Activated CD4-positive, CD25-positive, alpha-beta regulatory T cell treated with anti-CD3 and anti-CD28 coated beads, Interleukin-2, amount 50 U/mL, for 16 hours (primary cell): ENCODE measurements around the gene ARAP2.

ENCODE experiments used
- DNase-seq: peaks from one replicate; pipeline ENCODE4 v3.0.0-alpha.2; 2020; ENCODE audit warnings: low read depth, low spot score

Gene ARAP2

DNA sequence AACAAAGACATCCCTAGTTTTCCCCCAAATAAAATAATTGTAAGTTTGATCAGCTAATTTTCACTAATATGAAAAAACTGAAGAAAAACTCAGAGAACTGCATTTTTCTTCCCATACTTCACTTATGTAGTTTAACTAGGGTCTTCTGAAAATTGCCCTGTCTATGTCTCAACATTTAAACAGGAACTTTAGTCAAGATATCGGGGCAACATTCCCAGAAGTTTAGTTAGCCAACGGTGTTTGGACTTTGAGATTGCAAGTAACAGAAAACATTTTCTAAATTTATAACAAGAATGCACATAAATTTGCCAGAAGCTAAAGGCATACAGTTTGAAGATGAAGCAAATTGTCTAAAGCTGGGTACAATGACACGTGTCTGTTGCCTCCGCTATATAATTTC lies 201.1 kb downstream of the ARAP2 start:
- DNase-seq, result no peak

DNA sequence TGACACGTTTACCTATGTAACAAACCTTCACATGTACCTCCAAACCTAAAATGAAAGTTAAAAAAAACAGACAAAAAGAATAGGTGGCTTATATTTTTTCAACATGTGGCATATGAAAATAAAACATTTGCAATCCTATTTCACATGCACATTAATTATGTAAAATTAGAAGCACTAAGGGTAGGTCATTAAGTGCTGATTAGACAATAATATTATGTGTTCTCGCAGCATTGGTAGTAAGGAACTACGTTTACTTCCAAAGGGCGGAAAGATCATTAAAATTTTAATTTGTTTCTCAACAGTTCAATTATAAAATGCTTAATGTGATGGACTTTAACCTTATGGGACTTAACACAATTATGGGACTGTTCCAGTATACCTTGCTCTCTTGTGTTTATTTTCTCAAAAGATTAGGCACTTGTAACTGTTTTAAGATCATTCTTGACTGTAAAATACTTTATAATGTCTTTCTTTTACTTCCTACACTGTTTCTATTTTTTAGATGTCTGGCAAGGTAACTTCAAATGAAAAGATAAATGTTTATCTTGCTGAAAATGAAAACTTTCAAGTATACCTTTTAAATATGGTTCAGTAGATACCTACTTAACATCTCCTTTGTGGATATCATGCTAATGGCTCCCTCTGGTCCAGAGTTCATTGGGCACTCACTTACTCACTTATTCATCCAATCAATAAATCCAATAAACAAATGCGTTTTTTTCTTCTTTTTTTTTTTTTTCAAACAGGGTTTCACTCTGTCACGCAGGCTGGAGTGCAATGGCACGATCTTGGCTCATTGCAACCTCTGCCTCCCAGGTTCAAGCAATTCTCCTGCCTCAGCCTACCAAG lies 202.0 kb downstream of the ARAP2 start:
- no peak for DNase-seq

DNA sequence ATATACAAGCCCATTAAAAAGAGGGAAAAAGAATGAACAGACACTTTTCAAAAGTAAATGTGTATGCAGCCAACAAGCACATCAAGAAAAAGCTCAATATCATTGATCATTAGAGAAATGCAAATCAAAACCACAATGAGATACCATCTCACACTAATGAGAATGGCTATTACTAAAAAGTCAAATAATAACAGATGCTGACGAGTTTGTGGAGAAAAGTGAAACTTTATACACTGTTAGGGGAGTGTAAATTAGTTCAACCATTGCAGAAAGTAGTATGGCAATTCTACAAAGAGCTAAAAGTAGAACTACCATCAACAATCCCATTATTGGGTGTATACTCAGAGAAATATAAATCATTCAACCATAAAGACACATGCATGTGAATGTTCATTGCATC lies 203.0 kb downstream of the ARAP2 start:
- DNase-seq, result no peak

DNA sequence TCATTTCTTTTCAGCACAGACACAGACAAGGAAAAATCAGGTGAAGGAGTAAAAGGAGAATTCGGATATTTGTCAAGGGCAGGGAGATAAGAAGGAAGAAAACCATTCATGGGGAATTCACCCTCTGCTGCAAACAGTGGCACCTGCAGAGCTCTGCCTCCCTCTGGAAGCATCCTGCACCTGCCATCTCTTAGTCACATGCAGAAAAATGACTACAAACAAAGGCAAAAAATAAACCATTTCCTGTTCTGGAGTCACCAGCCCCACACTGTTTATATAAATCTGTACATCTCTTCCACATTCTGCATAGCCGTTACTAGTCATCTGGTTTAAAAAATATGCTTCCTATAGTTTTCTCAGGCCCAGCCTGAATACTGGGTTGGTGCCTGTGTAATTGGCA lies 205.3 kb downstream of the ARAP2 start:
- DNase-seq, result no peak

DNA sequence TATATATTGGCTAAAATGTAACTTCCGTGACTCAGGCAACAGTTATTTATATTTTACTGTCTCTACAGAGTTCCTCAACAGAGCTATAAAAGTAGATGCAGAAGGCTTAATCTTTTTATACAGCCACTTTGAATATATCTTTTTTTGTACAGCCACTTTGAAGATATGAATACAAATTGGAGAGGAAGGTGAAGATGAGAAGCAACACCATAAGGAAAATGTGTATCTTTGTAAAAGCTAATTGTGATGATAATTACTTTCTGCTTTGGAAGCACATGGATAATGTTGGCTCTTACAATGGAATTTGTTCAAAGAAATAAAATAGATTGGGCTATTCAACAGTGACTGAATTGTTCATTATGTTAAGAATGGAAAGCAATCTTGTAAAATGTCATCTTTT lies 205.8 kb downstream of the ARAP2 start:
- DNase-seq, result no peak

DNA sequence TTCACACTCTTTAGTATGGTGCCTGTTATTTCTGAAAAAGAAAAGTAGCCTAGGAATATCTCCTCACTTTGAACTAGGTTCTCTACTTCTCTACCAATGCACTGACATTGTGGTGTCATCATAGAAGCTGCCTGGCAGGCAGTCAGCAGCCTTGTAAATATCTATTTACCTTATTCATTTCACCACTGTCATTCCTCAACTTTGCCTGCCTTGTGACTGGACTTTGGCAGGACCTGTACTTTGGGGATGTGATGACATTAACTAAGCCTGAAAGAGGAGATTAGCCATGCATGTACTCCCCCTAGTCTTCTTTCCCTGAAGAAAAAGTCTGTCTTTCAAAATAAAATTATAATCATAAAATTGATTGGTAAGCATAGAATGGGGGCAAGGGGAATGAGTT lies 207.2 kb downstream of the ARAP2 start:
- no peak for DNase-seq

DNA sequence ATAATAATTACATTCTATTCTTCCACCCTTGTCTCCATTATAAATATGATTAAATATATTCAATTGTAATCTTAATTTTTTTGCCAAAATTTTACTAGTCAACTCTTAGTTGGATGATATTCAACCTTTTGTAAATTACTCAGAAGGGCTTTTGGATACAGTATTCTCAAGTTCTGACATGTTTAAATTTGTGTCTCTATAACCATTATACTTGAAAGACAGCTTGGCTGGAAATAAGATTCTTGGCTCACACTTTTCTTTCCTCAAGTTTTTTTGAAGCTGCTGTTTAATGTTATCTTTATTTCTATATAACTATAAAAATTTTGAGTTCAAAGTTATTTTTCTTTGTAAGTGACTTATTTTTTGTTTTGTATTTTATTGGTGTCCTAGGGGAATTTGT lies 214.4 kb downstream of the ARAP2 start:
- no peak for DNase-seq

DNA sequence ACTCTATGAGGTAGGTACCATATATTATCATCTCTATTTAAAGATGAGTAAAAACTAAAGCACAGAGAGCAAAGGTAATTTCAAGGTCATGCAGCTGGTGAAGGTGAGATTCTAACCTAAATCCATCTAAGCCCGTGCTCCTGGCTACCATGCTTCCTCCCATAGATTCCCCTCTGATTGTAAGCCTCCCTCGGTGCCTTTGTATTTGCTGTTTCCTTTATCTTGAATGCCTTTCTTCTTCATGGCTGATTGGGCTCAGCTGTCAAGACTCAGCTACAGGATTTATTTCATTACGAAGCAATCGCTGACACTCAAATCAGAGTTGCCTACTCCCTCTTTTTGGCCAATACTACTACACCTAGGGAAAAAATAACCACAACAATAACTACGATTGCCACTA lies 217.1 kb downstream of the ARAP2 start:
- DNase-seq, result no peak

DNA sequence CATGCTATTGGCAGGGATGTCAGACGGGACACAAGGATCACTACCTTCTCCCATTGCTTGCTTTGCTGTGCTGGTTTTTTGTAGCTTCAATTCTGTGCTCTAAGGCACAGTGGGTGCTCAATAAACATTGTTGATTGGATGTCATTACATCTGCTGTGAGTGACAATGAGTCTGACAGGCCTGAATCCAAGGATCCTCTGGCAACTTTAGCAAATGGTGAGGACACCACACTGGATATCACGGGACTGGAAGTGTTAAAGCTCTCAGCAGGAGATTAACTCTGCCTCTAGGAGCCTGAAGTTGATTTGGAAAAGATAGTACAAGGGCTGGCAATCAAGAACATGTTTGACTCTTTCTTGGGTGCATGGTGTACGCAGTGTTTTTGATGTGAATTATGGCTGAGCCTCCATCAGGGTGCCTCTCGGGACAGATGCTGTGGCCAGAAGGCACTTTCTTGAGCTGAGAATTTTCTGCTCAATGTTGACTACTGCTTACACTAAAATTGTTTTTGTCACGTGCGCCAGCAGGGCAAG lies 217.9 kb downstream of the ARAP2 start:
- no peak for DNase-seq

DNA sequence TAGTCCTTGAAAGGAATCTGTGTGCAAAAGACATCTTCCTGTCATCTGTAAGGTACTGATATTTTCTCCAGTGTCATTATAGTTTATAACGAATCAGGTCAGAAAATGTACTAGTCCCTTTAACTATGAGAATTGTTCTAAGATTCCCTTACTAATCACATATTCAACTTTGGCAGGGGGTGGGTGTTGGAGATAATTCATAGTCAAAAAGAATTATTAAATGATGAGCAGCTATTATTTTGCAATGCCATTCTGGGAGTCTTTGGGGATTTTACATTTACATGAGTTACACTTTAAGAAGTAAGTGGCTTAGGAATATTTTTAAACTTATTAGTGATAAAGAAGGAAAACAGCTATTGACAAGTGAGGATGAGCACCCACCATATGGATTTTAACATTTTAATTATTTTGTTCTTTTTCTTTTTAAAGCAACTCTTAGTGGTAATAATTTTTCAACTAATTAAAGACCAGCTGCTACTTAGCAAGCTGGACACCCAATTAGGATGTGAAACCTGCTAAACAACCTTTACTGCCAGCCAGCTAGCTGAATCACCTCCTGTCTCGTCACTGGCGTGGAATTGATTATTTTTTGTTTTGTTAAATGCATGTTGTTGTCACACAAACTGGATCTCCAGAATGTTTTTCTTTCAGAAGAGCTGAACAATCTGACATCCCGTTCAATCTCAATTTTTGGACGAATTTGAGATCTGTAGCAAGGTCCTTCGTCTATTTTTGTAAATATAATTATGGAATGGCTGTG lies 219.2 kb downstream of the ARAP2 start:
- no peak for DNase-seq

DNA sequence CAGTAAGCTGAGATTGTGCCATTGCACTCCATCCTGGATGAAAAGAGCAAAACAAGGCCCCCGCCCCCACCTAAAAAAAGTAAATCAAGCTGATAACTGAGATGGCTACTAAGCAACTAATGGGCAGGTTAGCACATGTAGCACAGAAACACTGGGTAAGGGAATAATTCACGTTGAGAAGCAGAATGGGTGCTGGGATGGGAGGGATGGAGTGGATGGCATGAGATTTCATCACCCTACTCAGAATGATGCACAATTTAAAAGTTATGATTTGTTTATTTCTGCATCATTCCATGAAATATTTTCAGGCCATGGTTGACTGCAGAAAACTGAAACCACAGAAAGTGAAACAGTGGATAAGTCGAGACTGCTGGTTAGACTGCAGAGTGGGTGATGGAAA lies 224.0 kb downstream of the ARAP2 start:
- no peak for DNase-seq
